GM19452 (cell line): ENCODE results near the gene JPH3.

Source experiments
- ATAC-seq: cut with Tn5 transposase; IDR thresholded peaks from one replicate; pipeline ENCODE4 v1.9.1; 2021; ENCODE audit not compliant: unreplicated experiment

Gene JPH3

DNA sequence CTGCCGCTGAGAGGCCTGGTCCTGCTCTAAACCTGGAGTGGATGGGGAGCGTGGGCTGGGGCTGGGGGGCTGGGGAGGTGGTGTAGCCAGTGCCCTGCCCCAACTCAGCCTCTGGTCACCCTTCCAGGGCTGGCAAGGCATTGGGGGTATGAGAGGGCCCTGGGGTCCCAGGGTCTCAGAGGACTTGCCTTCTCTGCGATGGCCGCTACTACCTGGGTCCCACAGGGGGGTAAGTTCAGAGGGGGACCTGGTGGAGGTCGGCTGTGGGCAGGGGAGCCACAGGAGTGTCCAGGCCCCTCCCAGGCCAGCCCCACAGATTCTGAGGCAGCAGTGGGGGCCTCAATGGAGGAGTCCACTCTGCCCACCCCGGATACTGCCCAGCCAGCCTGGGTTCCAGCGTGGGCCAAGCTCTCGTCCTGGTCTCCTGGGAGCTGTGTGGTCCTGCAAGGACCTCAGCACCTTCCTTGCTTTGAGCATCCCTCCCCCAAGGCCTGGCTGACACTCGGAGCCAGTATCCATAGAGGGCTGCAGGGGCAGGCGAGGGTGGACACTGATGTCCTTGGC is 20.5 kb downstream of the JPH3 start:
- ATAC-seq, result no peak

GRCh38 chr16:87625241-87625797 is 23.0 kb downstream of the JPH3 start:
- ATAC-seq, result no peak

- ATAC-seq, result no peak
These were observed 24.1 kb downstream of the JPH3 start for GRCh38 chr16:87626401-87626800.

DNA sequence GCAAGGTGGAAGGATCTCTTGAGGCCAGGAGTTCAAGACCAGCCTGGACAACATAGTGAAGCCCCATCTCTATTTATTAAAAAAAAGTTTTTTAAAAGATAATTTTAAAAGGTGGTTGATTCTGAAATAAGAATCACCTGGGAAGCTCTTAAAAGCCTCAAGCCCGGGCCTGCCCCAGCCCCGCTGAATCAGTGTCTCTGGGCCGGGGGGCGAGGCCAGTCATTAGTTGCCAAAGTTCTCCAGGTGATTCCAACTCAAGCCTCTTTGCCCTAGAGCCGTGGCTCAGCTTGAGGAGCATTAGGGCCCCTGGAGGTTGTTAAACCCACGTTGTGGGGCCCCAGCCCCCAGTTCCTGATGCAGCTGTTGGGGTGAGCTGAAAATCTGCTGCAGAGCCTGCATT is 24.6 kb downstream of the JPH3 start:
- ATAC-seq, result no peak

DNA sequence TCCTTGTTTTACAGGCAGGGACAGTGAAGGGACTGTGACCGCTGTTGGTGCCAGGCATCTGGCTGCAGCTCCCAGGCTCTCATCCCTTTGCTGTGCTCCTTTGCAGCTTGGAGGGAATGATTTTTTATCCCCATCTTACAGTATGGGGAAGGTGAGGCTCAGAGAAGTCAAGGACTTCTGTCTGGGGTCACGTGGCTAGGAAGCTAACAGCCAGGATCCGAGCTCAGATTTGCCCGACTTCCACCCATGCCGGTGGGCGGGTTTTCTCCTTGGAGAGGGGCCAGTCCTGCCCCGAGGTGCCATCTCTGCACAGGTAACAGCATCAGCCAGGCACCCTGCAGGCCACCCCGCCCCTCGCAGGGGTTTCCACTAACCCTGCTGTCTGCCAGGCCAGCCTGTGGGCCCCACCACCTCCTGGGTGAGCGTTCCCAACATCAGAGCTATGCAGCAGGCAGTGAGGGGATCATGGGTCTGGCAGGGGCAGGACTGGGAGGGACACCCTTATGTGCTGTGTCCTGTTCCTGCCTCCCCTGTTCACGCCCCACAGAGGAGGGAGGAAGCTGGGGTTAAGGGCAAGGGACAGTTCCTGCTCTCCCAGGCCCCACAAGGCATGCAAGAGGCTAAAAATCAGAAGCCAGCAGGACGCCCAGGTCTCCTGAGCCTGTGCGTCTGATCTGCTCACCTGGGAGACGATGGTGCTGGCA is 25.4 kb downstream of the JPH3 start:
- no peak for ATAC-seq

DNA sequence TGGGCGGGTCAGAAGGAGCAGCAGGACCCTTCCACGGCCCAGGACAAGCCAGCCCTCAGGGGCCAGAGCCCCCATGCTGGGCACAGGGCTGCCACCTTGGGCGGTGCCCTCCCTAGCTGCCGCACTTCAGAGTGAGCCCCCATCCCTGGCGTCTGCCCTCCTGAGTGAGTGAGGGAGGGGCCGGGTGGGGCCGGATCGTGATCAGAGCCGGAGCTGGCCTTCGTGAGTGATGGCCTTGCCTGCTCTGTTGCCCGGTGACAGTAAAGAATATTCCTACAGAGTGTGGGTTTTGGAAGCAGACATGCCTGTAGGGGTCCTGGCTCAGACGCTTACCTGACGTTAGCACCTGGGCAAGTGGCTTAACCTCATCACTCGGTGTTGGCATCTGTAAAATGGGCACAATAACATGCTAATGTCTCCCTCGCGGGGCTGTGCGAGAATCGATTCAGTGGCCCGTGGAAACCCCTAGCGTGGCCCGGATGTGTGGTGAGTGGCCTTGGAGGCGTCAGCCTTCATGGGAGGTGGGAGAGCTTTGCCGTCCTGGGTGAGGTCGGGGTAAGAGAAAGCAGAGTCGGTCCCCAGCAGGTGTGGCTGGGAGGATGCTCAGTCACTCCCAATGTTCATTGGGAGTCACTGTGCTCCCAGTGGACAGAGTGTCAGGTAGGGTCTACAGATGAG is 26.1 kb downstream of the JPH3 start:
- no peak for ATAC-seq

DNA sequence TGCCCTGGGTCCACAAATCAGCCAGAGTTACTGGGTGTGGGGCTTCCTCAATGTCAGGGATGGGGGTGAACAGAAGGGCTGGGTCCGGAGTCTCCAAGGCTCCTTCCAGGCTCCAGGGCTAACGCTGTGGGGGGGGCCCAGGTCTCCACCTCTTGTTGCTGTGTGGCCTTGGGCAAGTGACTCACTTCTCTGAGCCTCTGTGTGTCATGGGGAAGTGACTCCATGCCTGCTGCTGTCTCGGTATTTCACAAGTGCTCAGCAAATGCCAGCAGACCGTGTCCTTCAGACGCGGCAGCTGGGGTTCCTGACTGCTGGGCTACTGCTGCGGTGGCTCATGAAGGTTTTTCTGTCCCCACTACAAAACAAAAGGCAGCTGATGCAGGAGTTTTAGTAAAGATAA is 26.6 kb downstream of the JPH3 start:
- ATAC-seq, result no peak

DNA sequence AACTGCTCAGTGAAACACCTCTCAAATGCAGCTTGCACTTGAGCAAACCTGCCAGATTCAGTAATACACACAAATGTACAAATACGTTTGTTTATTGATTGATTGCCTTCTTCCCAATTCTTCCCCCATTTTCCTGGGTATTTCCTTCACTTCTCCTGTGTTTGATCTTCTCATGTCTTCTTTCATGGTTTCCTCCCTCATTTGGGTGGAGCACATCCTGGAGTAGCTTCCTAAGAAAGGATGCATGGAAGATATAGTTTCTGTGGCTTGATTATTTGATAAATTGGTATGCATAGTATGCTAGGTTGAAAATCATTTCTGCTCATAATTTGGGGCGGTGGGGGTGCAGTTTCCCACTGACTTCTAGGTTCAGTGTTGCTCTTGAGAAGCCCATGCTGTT is 28.8 kb downstream of the JPH3 start:
- no peak for ATAC-seq

GRCh38 chr16:87634411-87634810 is 32.1 kb downstream of the JPH3 start:
- ATAC-seq, result no peak

GRCh38 chr16:87635541-87636049 is 33.3 kb downstream of the JPH3 start:
- ATAC-seq, result no peak

GRCh38 chr16:87636050-87636684 is 33.9 kb downstream of the JPH3 start:
- no peak for ATAC-seq

DNA sequence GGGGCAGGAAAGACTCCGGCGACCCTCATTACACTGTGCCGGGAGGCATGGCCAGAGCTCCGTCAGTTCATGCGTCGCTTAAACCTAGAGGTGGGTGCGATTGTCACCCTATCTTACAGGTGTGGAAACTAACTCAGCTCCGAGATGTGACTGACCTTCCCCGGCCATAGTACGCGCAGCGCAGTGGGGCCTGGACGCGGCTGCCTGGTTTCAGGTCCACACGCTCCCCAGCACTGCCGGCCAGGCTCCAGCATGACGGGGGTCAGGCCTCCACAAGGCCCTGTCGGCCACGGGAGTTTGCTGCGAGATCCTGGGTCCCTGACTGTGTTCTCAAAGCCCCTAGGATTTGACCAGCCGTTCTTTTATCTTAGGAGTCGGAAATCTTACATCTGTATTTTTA is 34.4 kb downstream of the JPH3 start:
- no peak for ATAC-seq

DNA sequence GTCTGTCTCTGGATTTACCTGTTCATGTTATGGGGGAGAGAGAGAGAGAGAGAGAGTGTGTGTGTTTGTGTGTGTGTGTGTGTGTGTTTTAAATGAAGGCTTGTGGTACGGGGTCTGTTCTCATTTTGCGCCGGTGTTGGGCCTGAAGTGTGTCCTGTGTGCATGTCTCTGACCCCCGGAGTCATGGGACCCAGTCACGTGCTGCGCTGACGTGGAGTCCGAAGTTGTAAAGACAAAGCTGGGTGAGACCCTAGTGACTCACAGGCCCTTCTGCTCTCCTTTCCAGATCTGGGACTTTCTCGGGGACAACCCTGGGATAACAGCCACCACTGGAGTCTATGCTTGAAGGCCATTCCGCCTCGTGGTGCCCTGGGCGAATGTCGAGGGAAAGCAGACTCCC is 35.0 kb downstream of the JPH3 start:
- no peak for ATAC-seq

DNA sequence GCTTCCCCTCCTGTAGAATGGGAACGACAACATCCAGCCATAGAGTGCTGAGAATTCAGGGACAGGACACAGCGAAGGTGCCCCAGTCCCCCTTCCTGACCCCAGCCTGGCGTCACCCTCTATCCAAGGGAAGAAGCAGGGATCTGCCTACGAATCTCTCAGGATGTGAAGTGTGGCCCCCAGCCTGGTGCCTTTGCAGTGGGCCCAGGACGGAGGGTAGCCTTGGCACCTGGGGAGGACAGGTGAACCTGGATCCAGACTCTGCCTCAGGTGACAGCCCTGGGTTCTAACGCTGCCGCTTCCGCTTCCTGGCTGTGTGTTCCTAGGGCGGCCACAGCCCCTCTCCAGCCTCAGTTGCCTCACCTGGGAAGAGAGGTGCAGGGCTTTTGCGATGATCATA is 36.4 kb downstream of the JPH3 start:
- ATAC-seq, result no peak

GRCh38 chr16:87641721-87642120 is 39.4 kb downstream of the JPH3 start:
- ATAC-seq, result no peak

GRCh38 chr16:87642491-87642890 is 40.2 kb downstream of the JPH3 start:
- no peak for ATAC-seq

DNA sequence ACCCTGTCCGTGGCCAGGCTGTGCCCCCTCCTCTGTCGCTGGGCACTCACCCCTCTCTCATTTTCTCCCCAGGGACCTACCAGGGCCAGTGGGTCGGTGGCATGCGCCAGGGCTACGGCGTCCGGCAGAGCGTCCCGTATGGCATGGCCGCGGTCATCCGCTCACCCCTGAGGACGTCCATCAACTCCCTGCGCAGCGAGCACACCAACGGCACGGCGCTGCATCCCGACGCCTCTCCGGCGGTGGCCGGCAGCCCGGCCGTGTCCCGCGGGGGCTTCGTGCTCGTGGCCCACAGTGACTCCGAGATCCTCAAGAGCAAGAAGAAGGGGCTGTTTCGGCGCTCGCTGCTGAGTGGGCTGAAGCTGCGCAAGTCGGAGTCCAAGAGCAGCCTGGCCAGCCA is 41.9 kb downstream of the JPH3 start:
- ATAC-seq, result no peak

DNA sequence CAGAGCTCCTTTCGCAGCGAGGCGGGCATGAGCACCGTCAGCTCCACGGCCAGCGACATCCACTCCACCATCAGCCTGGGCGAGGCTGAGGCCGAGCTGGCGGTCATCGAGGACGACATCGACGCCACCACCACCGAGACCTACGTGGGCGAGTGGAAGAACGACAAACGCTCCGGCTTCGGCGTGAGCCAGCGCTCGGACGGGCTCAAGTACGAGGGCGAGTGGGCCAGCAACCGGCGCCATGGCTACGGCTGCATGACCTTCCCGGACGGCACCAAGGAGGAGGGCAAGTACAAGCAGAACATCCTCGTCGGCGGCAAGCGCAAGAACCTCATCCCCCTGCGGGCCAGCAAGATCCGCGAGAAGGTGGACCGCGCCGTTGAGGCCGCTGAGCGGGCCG is 42.3 kb downstream of the JPH3 start:
- no peak for ATAC-seq

DNA sequence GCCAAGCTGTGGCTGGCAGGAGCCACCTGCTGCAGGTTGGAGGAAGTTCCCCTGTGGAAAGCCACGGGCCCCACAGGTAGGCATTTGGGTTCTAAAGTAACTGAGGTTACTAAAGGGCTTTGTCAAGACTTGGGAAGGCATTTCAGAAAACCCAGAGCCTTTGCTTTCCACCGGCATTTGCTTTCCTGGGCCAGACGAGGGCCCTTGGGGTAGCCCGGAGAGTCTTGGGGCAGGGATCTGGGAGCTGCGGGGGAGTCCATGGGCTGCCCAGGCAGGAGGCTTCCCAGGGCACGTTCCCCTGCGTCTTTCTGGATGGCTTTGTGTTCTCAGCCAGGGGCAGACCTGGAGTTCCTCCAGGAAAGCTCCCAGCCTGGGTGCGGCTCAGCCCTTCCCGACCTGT is 43.5 kb downstream of the JPH3 start:
- ATAC-seq, result no peak

- no peak for ATAC-seq
These were observed 45.3 kb downstream of the JPH3 start for GRCh38 chr16:87647431-87648185.

- ATAC-seq, result no peak
These were observed 45.9 kb downstream of the JPH3 start for GRCh38 chr16:87648236-87648635.
